ENCODE data around the gene LRRC26. TPM values are rescaled to one million over a fixed set of nuclear protein-coding genes. Genes with fewer than 3 reads are reported as not detected.

The LRRC26 gene
- total and polyA plus RNA-seq, 2 of the 13 experiments (the other 11 are each of a cell fraction or from before 2014, with no cell fraction given): not detected

DNA sequence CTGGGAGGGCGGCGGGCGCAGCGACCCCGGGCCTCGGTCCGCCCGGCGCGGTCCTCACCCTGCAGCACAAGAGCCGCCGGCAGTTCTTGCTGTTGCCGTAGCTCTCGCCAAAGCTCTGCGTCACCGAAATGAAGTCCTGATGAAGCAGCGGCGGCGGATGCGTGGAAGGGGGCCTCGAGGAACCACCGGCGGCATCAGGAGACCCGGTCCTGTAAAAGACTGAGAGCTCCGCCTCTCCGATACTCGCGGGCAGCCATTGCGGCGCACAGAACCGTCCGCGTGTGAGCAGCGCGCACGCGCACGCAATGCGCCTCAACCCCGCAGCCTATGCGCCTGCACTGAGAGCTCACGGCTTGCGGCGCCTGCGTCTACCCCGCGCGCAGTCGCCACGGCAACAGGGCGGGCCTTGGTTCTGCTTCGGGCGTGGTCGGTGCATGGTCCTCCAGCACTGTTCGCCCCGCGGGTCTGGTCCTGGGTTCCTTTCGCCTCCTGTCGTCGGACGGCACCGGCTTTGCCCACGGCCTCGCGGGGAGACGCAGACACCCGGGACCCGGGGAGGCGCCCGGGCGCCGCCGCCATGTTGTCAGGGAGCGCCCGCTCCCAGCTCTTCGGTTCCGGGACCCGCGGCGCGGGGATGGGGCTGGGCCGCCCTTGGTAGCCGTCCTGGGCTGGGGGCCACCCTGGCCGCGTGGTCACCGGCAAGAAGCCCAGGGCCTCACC is 40.2 kb downstream of the LRRC26 start (continued):
- TF ChIP-seq, protein P1, sequence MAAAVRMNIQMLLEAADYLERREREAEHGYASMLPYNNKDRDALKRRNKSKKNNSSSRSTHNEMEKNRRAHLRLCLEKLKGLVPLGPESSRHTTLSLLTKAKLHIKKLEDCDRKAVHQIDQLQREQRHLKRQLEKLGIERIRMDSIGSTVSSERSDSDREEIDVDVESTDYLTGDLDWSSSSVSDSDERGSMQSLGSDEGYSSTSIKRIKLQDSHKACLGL (CRISPR knock-in tag; IDR thresholded peaks at IDR 0.05): peak; percentile 81
- no peak for TF ChIP-seq MED8 (CRISPR knock-in tag; IDR thresholded peaks at IDR 0.05; ENCODE audit: insufficient replicate concordance)
- no peak; the same call in 1 of the 2 replicates for TF ChIP-seq ZNF235 (CRISPR knock-in tag; IDR thresholded peaks at IDR 0.05; ENCODE audit: borderline replicate concordance)
- TF ChIP-seq, protein P2, sequence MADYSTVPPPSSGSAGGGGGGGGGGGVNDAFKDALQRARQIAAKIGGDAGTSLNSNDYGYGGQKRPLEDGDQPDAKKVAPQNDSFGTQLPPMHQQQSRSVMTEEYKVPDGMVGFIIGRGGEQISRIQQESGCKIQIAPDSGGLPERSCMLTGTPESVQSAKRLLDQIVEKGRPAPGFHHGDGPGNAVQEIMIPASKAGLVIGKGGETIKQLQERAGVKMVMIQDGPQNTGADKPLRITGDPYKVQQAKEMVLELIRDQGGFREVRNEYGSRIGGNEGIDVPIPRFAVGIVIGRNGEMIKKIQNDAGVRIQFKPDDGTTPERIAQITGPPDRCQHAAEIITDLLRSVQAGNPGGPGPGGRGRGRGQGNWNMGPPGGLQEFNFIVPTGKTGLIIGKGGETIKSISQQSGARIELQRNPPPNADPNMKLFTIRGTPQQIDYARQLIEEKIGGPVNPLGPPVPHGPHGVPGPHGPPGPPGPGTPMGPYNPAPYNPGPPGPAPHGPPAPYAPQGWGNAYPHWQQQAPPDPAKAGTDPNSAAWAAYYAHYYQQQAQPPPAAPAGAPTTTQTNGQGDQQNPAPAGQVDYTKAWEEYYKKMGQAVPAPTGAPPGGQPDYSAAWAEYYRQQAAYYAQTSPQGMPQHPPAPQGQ (CRISPR knock-in tag; IDR thresholded peaks at IDR 0.05; ENCODE audit: borderline replicate concordance): no peak
- TF ChIP-seq ZNF251 (CRISPR knock-in tag; IDR thresholded peaks at IDR 0.05): no peak
- no peak for TF ChIP-seq ETV6 (CRISPR knock-in tag; conservative IDR thresholded peaks at IDR 0.05)
- no peak for TF ChIP-seq ATAD3A (CRISPR knock-in tag; IDR thresholded peaks at IDR 0.05)
- no peak for TF ChIP-seq JUND (CRISPR knock-in tag; IDR thresholded peaks at IDR 0.05)
- TF ChIP-seq FOXO1 (CRISPR knock-in tag; IDR thresholded peaks at IDR 0.05): no peak
- no peak for TF ChIP-seq ZNF30 (CRISPR knock-in tag; IDR thresholded peaks at IDR 0.05)
- no peak for TF ChIP-seq ZNF552 (CRISPR knock-in tag; IDR thresholded peaks at IDR 0.05; ENCODE audit: borderline replicate concordance)
- TF ChIP-seq RORA (CRISPR knock-in tag; IDR thresholded peaks at IDR 0.05): no peak
- TF ChIP-seq FIP1L1 (IDR thresholded peaks at IDR 0.05; ENCODE audit: borderline replicate concordance, insufficient read depth, low read depth, low read length): no peak
- no peak for TF ChIP-seq ZNF160 (CRISPR knock-in tag; IDR thresholded peaks at IDR 0.05)
- no peak; the same call in 1 of the 2 replicates for TF ChIP-seq ZNF441 (CRISPR knock-in tag; IDR thresholded peaks at IDR 0.05; ENCODE audit: borderline replicate concordance)
- TF ChIP-seq, protein P3, sequence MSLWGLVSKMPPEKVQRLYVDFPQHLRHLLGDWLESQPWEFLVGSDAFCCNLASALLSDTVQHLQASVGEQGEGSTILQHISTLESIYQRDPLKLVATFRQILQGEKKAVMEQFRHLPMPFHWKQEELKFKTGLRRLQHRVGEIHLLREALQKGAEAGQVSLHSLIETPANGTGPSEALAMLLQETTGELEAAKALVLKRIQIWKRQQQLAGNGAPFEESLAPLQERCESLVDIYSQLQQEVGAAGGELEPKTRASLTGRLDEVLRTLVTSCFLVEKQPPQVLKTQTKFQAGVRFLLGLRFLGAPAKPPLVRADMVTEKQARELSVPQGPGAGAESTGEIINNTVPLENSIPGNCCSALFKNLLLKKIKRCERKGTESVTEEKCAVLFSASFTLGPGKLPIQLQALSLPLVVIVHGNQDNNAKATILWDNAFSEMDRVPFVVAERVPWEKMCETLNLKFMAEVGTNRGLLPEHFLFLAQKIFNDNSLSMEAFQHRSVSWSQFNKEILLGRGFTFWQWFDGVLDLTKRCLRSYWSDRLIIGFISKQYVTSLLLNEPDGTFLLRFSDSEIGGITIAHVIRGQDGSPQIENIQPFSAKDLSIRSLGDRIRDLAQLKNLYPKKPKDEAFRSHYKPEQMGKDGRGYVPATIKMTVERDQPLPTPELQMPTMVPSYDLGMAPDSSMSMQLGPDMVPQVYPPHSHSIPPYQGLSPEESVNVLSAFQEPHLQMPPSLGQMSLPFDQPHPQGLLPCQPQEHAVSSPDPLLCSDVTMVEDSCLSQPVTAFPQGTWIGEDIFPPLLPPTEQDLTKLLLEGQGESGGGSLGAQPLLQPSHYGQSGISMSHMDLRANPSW (CRISPR knock-in tag; IDR thresholded peaks at IDR 0.05; ENCODE audit: borderline replicate concordance): peak; percentile 19; the same call in 1 of the 2 replicates
- TF ChIP-seq GATAD2A (CRISPR knock-in tag; IDR thresholded peaks at IDR 0.05): no peak
- peak; percentile 50; the same call in 1 of the 2 replicates for TF ChIP-seq SMAD1 (CRISPR knock-in tag; IDR thresholded peaks at IDR 0.05; ENCODE audit: borderline replicate concordance, low read depth)
- TF ChIP-seq, protein P4, sequence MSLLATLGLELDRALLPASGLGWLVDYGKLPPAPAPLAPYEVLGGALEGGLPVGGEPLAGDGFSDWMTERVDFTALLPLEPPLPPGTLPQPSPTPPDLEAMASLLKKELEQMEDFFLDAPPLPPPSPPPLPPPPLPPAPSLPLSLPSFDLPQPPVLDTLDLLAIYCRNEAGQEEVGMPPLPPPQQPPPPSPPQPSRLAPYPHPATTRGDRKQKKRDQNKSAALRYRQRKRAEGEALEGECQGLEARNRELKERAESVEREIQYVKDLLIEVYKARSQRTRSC (CRISPR knock-in tag; IDR thresholded peaks at IDR 0.05; ENCODE audit: low read depth): no peak
- TF ChIP-seq ARNT (IDR thresholded peaks at IDR 0.05): no peak
- no peak for TF ChIP-seq JARID2 (CRISPR knock-in tag; IDR thresholded peaks at IDR 0.05; ENCODE audit: insufficient replicate concordance)
- TF ChIP-seq SOX6 (IDR thresholded peaks at IDR 0.05): no peak
- no peak for TF ChIP-seq SOX6 (CRISPR knock-in tag; IDR thresholded peaks at IDR 0.05)
- TF ChIP-seq PAX8 (CRISPR knock-in tag; IDR thresholded peaks at IDR 0.05; ENCODE audit: borderline replicate concordance): 0 out of 2 replicates have a peak, but pooled peaks have one; percentile 43
- TF ChIP-seq TSC22D2 (CRISPR knock-in tag; IDR thresholded peaks at IDR 0.05; ENCODE audit: borderline replicate concordance): peak; percentile 15; the same call in 1 of the 2 replicates
- no peak for TF ChIP-seq ZNF451 (CRISPR knock-in tag; IDR thresholded peaks at IDR 0.05)

Measured in HepG2 (cell line).